ENCODE results near the gene PCDHGB7.
"Not testable (repeated sequence)": the region's sequence is repeated elsewhere in the genome, so short reads cannot be mapped to it uniquely, and the experiment has no call there.

GRCh38 chr5:141407790-141408505 is 9.5 kb upstream of the PCDHGB7 start, which contains the start of gene PCDHGB6:
- TF ChIP-seq CTCF (conservative IDR thresholded peaks at IDR 0.05 in 1 of 2, IDR thresholded peaks at IDR 0.05 in 1 of 2; ENCODE audit: low read depth in 1 of 2, low read length in 2 of 2), result peak; percentile 41 to 57
- not testable (repeated sequence) for TF ChIP-seq EZH2 (IDR thresholded peaks at IDR 0.05; ENCODE audit: low read length, missing control alignments)
